ENCODE data around the gene STX3. TPM values are rescaled to one million over a fixed set of nuclear protein-coding genes. Genes with fewer than 3 reads are reported as not detected.
"Not testable (repeated sequence)": the region's sequence is repeated elsewhere in the genome, so short reads cannot be mapped to it uniquely, and the experiment has no call there.

STX3 gene
- total RNA-seq, 1 experiment from 2014 or later, result 12.1 TPM

DNA sequence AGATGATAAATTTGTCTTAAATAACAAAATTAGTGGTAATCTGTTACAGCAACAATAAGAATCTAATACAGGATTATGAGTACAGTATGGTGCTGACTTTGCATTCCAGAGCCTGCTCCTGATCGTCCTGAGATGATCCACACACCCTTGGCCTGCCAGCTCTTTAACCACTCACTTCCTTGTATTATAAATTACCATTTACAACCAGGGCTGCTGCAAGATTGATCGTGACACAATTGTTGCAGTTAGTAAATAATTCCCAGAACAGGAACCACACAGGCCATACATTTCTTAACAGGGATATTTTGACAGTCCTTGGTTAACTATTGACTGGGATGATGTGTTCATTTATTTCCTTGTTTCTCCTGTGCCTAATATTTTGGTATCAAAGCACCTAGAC lies 94.0 kb downstream of the STX3 start:
- Mint-ChIP-seq H3K4me3 (ENCODE audit: unreplicated experiment) (no peak overlapping the region), H3K36me3 (ENCODE audit: insufficient read depth, unreplicated experiment) (no peaks in the 10 kb centered on the region), H3K4me1 (ENCODE audit: insufficient read depth, unreplicated experiment) (no peaks in the 10 kb centered on the region), H3K27ac (ENCODE audit: low read depth, unreplicated experiment) (no peak overlapping the region), H3K9me3 (ENCODE audit: unreplicated experiment) (no peaks in the 10 kb centered on the region), H3K27me3 (ENCODE audit: insufficient read depth, unreplicated experiment) (no peaks in the 10 kb centered on the region)
- CTCF ChIA-PET, result interaction anchor here (0.6 kb wide), 1 partner anchor 574 kb away, joined by 3 read pairs; no protein-coding TSS in a partner anchor
- BruUV-seq (replicated peaks), result no TSS peak
- TF ChIP-seq, protein P1, sequence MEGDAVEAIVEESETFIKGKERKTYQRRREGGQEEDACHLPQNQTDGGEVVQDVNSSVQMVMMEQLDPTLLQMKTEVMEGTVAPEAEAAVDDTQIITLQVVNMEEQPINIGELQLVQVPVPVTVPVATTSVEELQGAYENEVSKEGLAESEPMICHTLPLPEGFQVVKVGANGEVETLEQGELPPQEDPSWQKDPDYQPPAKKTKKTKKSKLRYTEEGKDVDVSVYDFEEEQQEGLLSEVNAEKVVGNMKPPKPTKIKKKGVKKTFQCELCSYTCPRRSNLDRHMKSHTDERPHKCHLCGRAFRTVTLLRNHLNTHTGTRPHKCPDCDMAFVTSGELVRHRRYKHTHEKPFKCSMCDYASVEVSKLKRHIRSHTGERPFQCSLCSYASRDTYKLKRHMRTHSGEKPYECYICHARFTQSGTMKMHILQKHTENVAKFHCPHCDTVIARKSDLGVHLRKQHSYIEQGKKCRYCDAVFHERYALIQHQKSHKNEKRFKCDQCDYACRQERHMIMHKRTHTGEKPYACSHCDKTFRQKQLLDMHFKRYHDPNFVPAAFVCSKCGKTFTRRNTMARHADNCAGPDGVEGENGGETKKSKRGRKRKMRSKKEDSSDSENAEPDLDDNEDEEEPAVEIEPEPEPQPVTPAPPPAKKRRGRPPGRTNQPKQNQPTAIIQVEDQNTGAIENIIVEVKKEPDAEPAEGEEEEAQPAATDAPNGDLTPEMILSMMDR (IDR thresholded peaks at IDR 0.05; ENCODE audit: unreplicated experiment), result no peak
- no peak for DNase-seq (ENCODE audit: unreplicated experiment)
- POLR2A ChIA-PET, result no interaction called here
- intact Hi-C loops (cut with micrococcal nuclease), result no loop called here

DNA sequence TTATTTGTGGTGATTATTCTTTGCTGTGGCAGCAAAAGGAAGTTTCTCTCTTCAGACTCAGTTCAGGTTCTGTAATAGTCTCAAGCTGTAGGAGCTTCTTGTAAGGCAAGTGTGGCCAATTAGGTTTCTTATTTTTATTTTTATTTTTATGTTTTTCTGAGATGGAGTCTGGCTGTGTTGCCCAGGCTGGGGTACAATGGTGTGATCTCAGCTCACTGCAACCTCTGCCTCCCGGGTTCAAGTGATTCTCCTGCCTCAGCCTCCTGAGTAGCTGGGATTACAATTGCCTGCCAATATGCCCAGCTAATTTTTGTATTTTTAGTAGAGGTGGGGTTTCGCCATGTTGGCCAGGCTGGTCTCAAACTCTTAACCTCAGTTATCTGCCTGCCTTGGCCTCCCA lies 94.4 kb downstream of the STX3 start:
- BruUV-seq (replicated peaks); H3K4me3 Mint-ChIP-seq (ENCODE audit: unreplicated experiment); H3K27ac Mint-ChIP-seq (ENCODE audit: low read depth, unreplicated experiment); H3K9me3 Mint-ChIP-seq (ENCODE audit: unreplicated experiment); H3K36me3 Mint-ChIP-seq (ENCODE audit: insufficient read depth, unreplicated experiment); intact Hi-C loops (cut with micrococcal nuclease); H3K4me1 Mint-ChIP-seq (ENCODE audit: insufficient read depth, unreplicated experiment); H3K27me3 Mint-ChIP-seq (ENCODE audit: insufficient read depth, unreplicated experiment); DNase-seq (ENCODE audit: unreplicated experiment); POLR2A ChIA-PET: not testable (repeated sequence)
- CTCF ChIA-PET, result interaction anchor here (0.6 to 1.0 kb wide), 3 partner anchors 26 to 574 kb away, joined by 3 read pairs; no protein-coding TSS in a partner anchor

DNA sequence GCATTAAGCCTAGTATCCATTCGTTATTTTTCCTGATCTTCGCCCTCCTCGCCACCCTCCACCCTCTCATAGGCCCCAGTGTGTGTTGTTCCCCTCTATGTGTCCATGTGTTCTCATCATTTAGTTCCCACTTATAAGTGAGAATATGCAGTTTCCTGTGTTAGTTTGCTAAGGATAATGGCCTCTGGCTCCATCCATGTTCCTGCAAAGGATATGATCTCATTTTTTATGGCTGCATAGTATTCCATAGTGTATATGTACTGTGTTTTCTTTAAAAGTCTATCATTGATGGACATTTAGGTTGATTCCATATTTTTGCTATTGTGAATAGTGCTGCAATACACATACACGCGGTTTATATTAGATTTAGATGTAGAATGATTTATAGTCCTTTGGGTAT lies 96.2 kb downstream of the STX3 start:
- DNase-seq (ENCODE audit: unreplicated experiment); H3K36me3 Mint-ChIP-seq (ENCODE audit: insufficient read depth, unreplicated experiment); H3K27me3 Mint-ChIP-seq (ENCODE audit: insufficient read depth, unreplicated experiment); POLR2A ChIA-PET; CTCF ChIA-PET; H3K9me3 Mint-ChIP-seq (ENCODE audit: unreplicated experiment); H3K4me3 Mint-ChIP-seq (ENCODE audit: unreplicated experiment); H3K27ac Mint-ChIP-seq (ENCODE audit: low read depth, unreplicated experiment); intact Hi-C loops (cut with micrococcal nuclease); H3K4me1 Mint-ChIP-seq (ENCODE audit: insufficient read depth, unreplicated experiment); BruUV-seq (replicated peaks): not testable (repeated sequence)

DNA sequence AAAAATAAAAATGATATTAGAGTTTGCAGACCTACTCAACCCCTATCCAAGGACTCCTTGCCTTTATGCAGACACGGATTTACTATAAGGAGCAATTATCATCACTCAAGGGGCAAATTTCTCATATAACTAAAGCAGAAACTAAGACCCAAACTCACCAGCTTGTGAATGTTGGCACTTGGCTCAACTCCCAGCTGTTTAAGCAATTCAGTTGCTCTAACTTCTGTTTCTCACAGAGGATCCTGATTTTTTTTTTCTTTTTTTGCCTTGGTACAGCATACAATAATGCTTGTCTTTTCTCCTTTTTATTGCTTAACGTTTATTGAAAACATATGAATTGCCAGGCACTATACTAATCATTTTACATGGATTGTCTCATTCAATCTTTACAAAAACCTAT lies 99.7 kb downstream of the STX3 start:
- TF ChIP-seq, protein P1 (IDR thresholded peaks at IDR 0.05; ENCODE audit: unreplicated experiment), result no peak
- Mint-ChIP-seq H3K4me1 (ENCODE audit: insufficient read depth, unreplicated experiment) (peaks cover 20% of the 10 kb centered on the region), H3K27ac (ENCODE audit: low read depth, unreplicated experiment) (no peak overlapping the region), H3K36me3 (ENCODE audit: insufficient read depth, unreplicated experiment) (no peaks in the 10 kb centered on the region), H3K27me3 (ENCODE audit: insufficient read depth, unreplicated experiment) (no peaks in the 10 kb centered on the region), H3K9me3 (ENCODE audit: unreplicated experiment) (no peaks in the 10 kb centered on the region), H3K4me3 (ENCODE audit: unreplicated experiment) (no peak overlapping the region)
- CTCF ChIA-PET, result no interaction called here
- DNase-seq (ENCODE audit: unreplicated experiment), result no peak
- no TSS peak for BruUV-seq (replicated peaks)
- POLR2A ChIA-PET, result no interaction called here
- intact Hi-C loops (cut with micrococcal nuclease), result no loop called here

Other genes with a start within 250 kb of the STX3 start
- not detected in 2 replicates for gene OR4D9, start 243.8 kb upstream of the STX3 start, total RNA-seq (2022)
- gene OSBP, start 139.6 kb upstream of the STX3 start, total RNA-seq (2022), result 73.7 and 76.1 TPM in 2 replicates
- gene PATL1, start 86.3 kb upstream of the STX3 start, total RNA-seq (2022), result 42.6 and 49.6 TPM in 2 replicates
- gene OR10V1, start 41.5 kb upstream of the STX3 start, total RNA-seq (2022), result not detected in 2 replicates
- 31.8 and 39.8 TPM in 2 replicates for gene MRPL16, start 55.4 kb downstream of the STX3 start, total RNA-seq (2022)
- gene CBLIF, start 90.1 kb downstream of the STX3 start, total RNA-seq (2022), result not detected in 2 replicates
- not detected in 2 replicates for gene TCN1, start 111.1 kb downstream of the STX3 start, total RNA-seq (2022)
- gene OOSP3, start 123.4 kb downstream of the STX3 start, total RNA-seq (2022), result not detected in 2 replicates
- not detected in 2 replicates for gene OOSP1, start 183.1 kb downstream of the STX3 start, total RNA-seq (2022)
- not detected in 2 replicates for gene OOSP4A, start 208.7 kb downstream of the STX3 start, total RNA-seq (2022)